Loucy (cell line): ENCODE measurements around the gene OXCT1.

ENCODE experiments used
- EZH2phosphoT487 ChIP-seq: fragments of 200-600 bp; IDR thresholded peaks from 2 replicates; pipeline ENCODE4 v1.6.1; 2018; ENCODE audit warnings: antibody characterized with exemption, mild to moderate bottlenecking, moderate library complexity, borderline replicate concordance
- TF ChIP-seq, protein P1 (sequence below): fragments of 200-600 bp; sonication (generic); conservative IDR thresholded peaks from 2 replicates; pipeline ENCODE4 v1.5.1; 2014; ENCODE audit warnings: mild to moderate bottlenecking, antibody characterized with exemption, low read length

GRCh38 chr5:41795125-41795524 is 75.1 kb downstream of the OXCT1 start:
- TF ChIP-seq, protein P1, sequence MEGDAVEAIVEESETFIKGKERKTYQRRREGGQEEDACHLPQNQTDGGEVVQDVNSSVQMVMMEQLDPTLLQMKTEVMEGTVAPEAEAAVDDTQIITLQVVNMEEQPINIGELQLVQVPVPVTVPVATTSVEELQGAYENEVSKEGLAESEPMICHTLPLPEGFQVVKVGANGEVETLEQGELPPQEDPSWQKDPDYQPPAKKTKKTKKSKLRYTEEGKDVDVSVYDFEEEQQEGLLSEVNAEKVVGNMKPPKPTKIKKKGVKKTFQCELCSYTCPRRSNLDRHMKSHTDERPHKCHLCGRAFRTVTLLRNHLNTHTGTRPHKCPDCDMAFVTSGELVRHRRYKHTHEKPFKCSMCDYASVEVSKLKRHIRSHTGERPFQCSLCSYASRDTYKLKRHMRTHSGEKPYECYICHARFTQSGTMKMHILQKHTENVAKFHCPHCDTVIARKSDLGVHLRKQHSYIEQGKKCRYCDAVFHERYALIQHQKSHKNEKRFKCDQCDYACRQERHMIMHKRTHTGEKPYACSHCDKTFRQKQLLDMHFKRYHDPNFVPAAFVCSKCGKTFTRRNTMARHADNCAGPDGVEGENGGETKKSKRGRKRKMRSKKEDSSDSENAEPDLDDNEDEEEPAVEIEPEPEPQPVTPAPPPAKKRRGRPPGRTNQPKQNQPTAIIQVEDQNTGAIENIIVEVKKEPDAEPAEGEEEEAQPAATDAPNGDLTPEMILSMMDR = no peak
- no peak for TF ChIP-seq EZH2phosphoT487
